ENCODE data around the gene INCA1.

Gene INCA1

GRCh38 chr17:4970273-4970672, 27.0 kb downstream of the INCA1 start:
- DNase-seq (ENCODE audit: low read depth), result no peak

GRCh38 chr17:4969551-4970173, 27.7 kb downstream of the INCA1 start:
- no peak for DNase-seq (ENCODE audit: low read depth)

- peak; percentile 18 for DNase-seq (ENCODE audit: low read depth)
These were observed 28.2 kb downstream of the INCA1 start for GRCh38 chr17:4969047-4969550.

- no peak for DNase-seq (ENCODE audit: low read depth)
These were observed 28.8 kb downstream of the INCA1 start for GRCh38 chr17:4968486-4969046.

GRCh38 chr17:4967539-4968485, 29.5 kb downstream of the INCA1 start, which contains the start of gene SPAG7:
TSS of gene SPAG7 (minus strand) at chr17:4967817. CDS start at chr17:4967804, 13 bp downstream.
- DNase-seq (ENCODE audit: low read depth), result peak; percentile 84

GRCh38 chr17:4966844-4967538, 30.3 kb downstream of the INCA1 start:
- peak; percentile 85 for DNase-seq (ENCODE audit: low read depth)

- no peak for DNase-seq (ENCODE audit: low read depth)
These were observed 31.9 kb downstream of the INCA1 start for GRCh38 chr17:4965311-4965986.

GRCh38 chr17:4960279-4960922, 36.9 kb downstream of the INCA1 start:
- no peak for DNase-seq (ENCODE audit: low read depth)

GRCh38 chr17:4959261-4959965, 37.9 kb downstream of the INCA1 start:
- no peak for DNase-seq (ENCODE audit: low read depth)

- DNase-seq (ENCODE audit: low read depth), result no peak
These were observed 39.2 kb downstream of the INCA1 start for GRCh38 chr17:4958102-4958501.

- no peak for DNase-seq (ENCODE audit: low read depth)
These were observed 40.7 kb downstream of the INCA1 start for GRCh38 chr17:4956493-4957061.

- no peak for DNase-seq (ENCODE audit: low read depth)
These were observed 42.2 kb downstream of the INCA1 start for GRCh38 chr17:4955091-4955490.

- no peak for DNase-seq (ENCODE audit: low read depth)
These were observed 43.8 kb downstream of the INCA1 start for GRCh38 chr17:4953451-4953961.

- no peak for DNase-seq (ENCODE audit: low read depth)
These were observed 45.8 kb downstream of the INCA1 start for GRCh38 chr17:4951486-4951885.

GRCh38 chr17:4950746-4951204, 46.5 kb downstream of the INCA1 start, which contains the start of gene ENO3:
TSS of gene ENO3 (plus strand) at chr17:4951119. CDS start at chr17:4951830, 711 bp downstream.
- DNase-seq (ENCODE audit: low read depth), result no peak

GRCh38 chr17:4950075-4950745, 47.1 kb downstream of the INCA1 start:
- DNase-seq (ENCODE audit: low read depth), result peak; percentile 19

GRCh38 chr17:4949321-4950074, 47.8 kb downstream of the INCA1 start:
- DNase-seq (ENCODE audit: low read depth), result peak; percentile 69

- peak; percentile 59 for DNase-seq (ENCODE audit: low read depth)
These were observed 48.4 kb downstream of the INCA1 start for GRCh38 chr17:4948931-4949320.
